Measurements from ENCODE around the gene RPS19.
"Not testable (repeated sequence)": the region's sequence is repeated elsewhere in the genome, so short reads cannot be mapped to it uniquely, and the experiment has no call there.

The RPS19 gene

GRCh38 chr19:41860419-41861115, 512 bp downstream of the RPS19 start:
- no peak for DNase-seq (ENCODE audit: low read depth in 2 of 2)

DNA sequence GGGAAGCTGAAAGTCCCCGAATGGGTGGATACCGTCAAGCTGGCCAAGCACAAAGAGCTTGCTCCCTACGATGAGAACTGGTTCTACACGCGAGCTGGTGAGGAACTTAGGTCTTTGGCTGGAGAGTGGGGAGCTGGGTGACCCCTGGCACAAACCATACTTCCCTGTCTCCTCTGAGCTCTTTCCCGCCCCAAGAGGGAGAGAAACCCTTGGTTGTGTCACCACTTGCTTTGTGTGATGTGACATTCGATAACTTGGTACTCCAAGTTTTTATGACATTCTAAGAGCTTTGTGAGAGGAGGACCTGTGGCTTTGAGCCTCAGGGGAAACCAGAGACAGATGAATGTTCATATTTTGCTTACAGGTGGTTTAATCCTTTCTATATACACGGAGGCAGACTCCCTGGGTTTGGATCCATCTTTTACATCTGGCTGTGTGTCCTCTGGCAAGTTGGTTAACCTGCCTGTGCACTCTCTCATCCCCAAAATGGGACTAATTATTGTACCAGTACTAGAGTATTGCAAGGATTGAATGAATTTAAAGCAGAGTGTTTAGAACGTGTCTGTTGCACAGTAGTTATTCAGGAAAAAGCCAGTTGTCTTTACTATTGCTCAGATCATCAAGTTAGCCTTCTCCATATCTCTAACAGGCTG, 1.2 kb downstream of the RPS19 start:
- DNase-seq (ENCODE audit: low read depth in 2 of 2): no peak

- no peak for DNase-seq (ENCODE audit: low read depth in 2 of 2)
These were observed 1.8 kb downstream of the RPS19 start for GRCh38 chr19:41861846-41862245.

GRCh38 chr19:41862445-41862986, 2.5 kb downstream of the RPS19 start:
- no peak for DNase-seq (ENCODE audit: low read depth in 2 of 2)

- no peak for DNase-seq (ENCODE audit: low read depth in 2 of 2)
These were observed 3.3 kb downstream of the RPS19 start for GRCh38 chr19:41863209-41863931.

DNA sequence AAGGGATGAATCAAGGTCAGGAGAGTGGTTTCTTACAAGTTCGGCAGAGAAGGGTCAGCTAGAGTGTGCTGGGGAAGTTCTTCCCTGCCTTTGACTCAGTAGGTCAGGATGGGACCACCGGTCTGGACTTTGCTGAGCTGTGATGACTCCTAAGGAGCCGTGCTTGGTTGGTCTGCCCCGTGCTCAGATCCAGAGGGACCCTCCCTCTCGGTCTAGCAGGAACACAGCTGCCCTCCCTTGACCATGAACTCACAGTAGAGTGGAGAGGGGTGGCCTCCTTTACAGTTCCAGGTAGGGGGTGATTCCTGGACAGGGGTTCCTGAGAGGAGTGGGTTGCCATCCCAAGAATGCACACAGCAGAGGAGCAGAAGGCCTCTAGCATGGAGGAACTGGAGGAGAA, 4.3 kb downstream of the RPS19 start:
- DNase-seq (ENCODE audit: low read depth in 2 of 2): no peak

DNA sequence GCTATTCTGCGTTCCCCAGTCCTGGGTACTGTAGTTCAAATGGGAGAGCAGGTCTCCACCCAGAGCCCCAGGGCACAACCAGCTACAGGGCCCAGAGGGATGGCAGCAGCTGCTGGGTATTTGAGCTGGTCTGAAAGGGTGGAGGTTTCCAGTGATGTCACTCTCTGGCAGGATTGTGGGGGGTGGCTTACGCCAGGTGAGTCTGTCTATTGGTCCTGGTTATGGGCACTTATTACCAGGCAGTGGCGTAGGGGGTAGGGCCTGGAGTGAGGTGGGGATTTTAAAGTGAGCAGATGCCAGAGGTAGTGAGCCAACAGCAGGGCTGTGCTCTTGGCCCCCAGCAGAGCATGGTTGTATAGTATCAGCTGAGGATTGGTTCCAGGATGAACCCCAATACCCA, 6.2 kb downstream of the RPS19 start:
- DNase-seq (ENCODE audit: low read depth in 2 of 2): no peak

DNA sequence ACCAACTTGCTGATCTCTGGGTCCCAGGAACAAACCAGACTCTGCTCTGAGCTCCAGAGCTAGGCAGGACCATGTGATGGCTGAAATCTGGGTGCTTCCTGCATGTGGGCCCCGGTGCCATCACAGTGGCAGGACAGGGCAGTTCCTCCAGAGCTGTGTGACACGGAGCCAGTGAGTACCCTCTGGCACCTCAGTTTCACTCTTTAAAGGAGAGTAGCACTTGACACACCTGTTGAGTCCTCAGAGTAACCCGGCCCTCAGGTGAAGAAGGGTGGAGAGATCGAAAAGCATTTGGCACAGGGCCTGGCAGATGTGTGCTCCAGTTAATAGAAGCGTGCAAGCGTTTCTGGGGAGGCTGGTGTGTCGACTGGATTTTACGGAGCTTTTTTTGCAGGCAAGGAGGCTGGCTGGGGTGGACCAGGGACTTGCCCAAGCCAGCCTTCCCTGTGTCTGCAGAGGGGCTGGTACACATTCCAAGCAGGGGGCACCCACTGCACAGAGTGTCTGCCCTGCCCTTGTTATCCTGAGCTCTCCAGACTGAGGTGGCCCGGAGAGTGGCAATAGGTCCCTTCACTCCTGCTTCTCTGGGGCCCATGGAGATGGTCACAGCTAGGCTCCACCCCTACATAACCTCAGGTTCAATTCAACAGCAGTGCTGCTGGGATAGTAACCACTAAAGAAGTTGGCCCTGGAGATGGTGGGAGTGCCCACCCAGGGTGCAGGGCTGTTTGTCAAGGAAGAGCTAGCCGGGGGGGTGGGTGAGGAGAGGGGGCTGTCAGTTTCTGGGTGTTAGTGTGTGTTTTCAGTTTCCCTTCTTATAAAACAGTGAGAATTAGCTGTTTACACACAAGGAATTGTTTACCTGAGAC, 8.3 kb downstream of the RPS19 start:
- DNase-seq (ENCODE audit: low read depth in 2 of 2): no peak

DNA sequence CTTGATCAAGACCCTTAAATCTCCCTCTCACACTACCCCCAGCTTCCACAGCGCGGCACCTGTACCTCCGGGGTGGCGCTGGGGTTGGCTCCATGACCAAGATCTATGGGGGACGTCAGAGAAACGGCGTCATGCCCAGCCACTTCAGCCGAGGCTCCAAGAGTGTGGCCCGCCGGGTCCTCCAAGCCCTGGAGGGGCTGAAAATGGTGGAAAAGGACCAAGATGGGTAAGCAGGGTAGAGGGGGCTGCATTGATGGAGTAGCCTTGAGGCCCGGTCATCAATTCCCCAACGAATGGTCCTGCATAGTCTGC, 8.9 kb downstream of the RPS19 start:
- no peak for DNase-seq (ENCODE audit: low read depth in 2 of 2)

DNA sequence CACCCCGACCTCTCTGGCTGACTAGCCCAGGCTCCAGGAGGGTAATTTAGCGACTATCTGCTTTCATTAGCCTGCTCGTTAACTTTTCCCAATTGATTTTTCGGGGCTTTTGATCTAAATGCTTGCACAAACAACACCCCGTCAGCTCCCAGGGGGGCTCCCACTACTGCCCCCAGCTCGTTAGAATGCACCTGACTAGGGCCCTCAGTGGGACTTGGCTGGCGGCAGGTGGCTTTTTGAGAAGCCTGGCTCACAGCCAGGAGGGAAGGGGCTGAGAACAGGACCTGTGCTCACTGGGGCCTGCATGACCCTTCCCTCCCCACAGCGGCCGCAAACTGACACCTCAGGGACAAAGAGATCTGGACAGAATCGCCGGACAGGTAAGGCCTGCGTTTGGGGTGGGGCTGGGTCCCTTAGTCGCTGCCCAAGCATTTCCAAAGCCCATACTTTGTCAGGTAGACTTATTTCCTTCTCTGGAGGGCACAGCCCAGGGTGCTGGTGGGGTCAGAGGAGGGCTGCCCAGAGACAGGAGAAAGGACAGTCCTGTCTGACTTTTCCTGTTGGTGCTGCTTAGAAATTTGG, 9.4 kb downstream of the RPS19 start:
- DNase-seq (ENCODE audit: low read depth in 2 of 2): no peak

DNA sequence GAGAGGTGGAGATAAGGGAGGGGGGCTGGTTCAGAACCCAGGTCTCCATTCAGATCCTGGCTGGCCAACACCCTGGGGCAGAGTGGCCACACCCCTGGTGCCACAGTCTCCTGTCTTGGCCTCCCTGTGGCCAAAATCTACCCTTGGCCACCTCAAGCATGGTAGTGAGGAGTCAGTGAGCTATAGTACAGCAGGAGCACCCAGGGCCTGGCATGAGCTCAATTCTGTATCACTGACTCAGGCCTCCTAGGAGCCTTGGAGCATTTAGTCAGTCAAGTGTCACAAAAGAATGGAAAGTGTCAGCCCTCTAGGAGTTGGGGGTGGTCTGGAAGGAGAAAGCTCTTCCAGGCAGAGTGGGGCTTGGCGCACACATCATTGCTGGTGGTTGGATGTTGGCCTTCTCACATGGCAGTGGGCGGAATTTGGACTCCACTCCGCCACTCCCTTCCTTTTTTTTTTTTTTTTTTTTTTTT, 10.4 kb downstream of the RPS19 start:
- DNase-seq (ENCODE audit: low read depth in 2 of 2): no peak

- DNase-seq (ENCODE audit: low read depth in 2 of 2): peak in 1 of 2 donors; percentile 62
These were observed 11.7 kb downstream of the RPS19 start for GRCh38 chr19:41871573-41872383.

- DNase-seq (ENCODE audit: low read depth in 2 of 2): no peak
These were observed 12.3 kb downstream of the RPS19 start for GRCh38 chr19:41872384-41872774.

DNA sequence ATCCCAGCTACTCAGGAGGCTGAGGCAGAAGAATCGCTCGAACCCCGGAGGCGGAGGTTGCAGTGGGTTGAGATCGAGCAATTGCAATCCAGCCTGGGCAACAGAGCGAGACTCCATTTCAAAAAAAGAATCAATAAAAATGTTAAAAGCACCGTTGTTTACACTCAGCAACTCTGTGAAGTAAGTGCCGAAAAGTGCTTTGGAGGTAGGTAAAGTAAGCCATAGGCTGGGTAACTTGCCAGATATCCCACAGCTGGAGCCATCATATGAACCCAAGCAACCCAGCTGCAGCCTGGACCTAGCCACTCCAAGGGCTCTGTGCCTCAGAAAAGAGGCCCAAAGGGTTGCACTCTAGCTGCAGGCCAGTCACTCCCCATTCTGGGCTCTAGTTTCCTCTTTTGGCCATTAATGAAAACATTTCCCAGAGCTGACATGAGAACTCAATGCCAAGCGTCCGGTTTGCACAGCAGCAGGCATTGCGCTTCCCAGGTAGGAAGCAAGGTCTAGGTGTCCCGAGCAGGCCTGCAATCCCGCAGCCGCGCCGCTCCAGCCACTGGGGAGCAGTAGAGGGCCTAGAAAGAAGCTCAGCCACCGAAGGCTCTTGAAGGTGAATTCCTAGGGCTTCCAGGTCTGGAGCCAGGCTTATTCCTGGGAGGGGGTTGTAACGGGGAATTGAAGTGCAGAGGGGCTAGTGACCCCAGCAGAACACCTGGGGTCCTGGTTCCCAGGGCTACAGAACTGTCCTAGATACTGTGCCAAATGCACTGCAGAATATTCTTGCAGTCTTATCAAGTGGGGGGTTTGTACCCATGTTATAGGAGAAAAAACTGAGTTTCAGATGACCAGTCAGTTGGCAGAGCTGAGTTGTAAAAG, 13.0 kb downstream of the RPS19 start:
- no peak for DNase-seq (ENCODE audit: low read depth in 2 of 2)

- not testable (repeated sequence) for DNase-seq (ENCODE audit: low read depth in 2 of 2)
These were observed 15.9 kb downstream of the RPS19 start for GRCh38 chr19:41875973-41876372.

DNA sequence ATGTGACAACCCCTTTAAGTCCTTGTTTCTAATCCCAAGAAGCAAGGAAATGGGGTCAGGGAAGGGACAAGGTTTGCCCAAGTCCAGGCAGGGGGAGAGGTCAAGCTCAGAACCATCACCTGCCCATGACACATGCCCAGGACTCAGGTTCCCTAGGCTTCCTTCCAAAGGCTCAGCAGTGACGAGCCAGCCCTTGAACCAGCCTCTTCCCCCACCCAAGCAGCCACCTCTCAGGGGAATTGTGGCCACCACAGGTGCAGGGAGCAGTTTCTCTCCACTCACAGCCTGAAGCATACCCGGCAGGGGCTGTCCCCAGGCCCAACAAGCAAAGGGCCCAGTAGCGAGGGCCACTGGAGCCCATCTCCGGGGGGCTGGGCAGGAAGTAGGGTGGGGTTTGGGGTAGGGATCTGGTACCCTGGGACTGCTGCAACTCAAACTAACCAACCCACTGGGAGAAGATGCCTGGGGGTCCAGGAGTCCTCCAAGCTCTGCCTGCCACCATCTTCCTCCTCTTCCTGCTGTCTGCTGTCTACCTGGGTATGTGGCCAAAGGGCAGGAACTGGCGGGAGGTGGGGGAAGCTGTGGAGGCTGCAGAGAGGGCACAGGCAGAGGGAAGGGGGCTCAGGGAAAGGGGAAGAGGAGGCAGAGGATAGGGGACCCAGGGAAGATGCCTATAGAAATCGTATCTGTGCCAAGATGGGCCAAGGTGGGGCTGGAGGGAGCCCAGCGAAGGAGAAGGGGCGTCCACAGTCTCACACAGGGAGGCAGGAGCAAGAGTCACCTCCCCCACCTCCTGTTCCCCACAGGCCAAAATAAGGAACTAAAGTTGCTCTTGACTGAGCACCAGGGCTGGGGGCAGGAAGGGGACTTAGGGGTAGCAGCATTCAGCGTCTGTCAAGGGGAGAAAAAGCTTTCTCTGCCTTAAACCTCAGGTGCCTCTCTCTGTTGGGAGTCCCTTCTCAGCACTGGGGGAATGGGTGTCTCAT, 17.1 kb downstream of the RPS19 start, which contains the start of gene CD79A:
Gene CD79A, plus strand, starts transcription at position 433 of the 986 bp plus-strand sequence. Its CDS starts 26 bp downstream, at position 459.
- no peak for DNase-seq (ENCODE audit: low read depth in 2 of 2)

GRCh38 chr19:41877916-41878905, 18.2 kb downstream of the RPS19 start:
- DNase-seq (ENCODE audit: low read depth in 2 of 2): no peak

Data from stimulated activated CD8-positive, alpha-beta memory T cell treated with anti-CD3 and anti-CD28 coated beads, Interleukin-2, amount 100 ng/mL, for 48 hours (primary cell).